Activated CD8-positive, alpha-beta memory T cell treated with anti-CD3 and anti-CD28 coated beads, Interleukin-2, amount 50 U/mL, for 48 hours (primary cell): ENCODE results near the gene CYP1B1.
"Not testable (repeated sequence)": the region's sequence is repeated elsewhere in the genome, so short reads cannot be mapped to it uniquely, and the experiment has no call there.

Experiments used
- DNase-seq: peaks from one replicate; pipeline ENCODE4 v3.0.0-alpha.2; 2020

CYP1B1 gene

DNA sequence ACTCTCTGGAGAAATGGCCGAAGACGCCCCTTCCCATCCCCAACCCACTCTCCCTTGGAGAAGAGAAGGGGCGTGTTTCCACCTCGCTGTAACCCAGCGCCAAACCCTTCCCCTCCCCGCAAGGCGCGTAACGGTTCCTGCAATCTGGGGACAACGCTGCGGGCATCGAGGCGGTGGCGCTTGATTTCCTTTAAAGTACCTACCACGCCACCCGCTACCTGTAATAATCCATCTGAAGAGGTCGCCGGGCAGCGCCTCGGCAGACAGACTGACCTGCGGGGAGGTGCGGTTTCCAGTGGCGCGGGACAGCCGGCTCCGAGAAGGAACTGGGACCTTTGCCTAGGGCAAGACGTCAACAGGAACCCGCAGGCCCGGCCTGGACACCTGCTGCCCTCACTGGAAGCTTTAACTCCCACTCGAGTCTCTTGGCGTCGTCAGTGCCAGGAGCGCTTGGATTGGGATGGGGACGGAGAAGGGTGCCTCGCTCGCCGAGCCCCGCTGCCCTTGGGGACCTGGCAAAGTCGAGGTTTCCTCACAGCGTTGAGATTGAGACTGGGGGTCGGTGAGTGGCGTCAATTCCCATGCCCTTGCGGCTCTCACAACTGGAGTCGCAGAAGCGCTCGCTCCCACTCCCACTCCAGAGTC, at the start of gene CYP1B1:
CYP1B1 (minus strand) TSS at position 645 of the 645 bp plus-strand sequence. CDS start 763 bp downstream, outside the sequence.
- no peak for DNase-seq

DNA sequence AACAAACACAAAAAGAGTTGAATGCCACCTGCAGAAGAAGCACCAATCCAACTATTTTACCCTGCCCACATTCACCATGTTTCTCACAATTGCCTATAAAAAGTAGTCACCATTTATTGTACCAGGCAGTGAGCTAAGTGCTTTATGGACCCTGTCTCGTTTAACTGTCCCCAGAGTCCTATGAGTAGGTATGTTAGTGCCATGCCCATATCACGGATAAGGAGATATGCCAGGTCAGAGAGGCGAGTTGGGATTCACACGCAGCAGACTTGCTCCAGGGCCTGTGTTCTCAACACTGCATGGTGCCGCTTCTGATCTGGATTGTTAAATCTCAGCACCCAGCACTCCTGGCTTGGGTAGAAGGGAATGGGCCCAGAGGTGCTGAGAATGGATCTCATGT, 49.1 kb upstream of the CYP1B1 start:
- DNase-seq: no peak

DNA sequence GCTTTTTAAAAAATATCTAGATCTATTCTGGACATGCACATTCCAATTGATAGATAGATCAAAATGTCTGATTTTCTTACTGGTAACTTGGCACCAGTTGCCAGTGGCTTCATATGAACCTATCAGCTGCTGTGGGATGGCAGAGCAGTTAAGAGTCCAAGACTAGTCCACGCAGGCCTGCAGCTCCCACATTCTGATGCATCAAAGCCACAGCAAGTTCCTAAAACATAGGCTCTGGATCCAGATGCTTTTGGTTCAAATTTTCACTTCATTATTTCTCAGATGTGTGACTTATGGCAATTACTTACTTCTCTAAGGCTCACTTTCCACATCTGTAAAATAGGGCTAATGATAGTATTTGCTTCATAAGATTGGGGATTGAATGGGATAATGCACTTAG, 48.0 kb upstream of the CYP1B1 start:
- no peak for DNase-seq

DNA sequence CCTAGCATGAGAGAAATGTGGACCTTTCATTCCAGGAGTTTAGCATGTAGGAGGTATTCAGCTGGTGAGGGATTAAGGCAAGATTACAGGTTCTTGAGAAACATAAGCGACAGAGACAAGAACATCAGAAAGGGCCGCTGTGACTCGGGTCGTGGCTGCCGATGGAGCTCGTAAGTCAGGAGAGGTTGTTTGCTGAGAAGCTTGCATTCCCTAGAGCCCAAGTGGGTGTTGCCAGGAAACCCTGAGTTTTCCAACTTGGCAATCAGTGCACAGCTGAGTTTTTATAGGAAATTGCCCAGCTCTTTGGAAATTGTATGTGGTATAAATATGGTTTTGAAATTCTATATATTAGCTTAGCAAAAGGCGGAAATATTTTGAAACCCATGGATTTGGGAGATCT, 46.4 kb upstream of the CYP1B1 start:
- no peak for DNase-seq

DNA sequence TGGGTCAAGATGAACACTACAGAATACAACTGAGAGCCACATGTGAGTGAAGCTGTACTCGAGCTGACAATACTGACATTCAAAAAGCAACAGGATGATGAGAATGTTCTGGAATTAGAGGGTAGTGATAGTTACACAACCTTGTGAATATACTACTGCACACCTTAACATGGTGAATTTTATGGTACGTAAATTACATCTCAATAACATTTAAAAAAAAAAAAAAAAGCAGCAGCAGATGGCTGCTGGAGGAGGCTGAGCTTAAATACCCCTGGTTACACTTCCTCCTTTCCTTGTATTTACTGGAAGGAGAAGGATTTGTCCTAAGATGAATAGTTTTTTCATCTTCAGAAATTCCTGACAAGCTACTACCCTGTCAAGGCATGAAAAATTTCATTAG, 45.5 kb upstream of the CYP1B1 start:
- DNase-seq: no peak

DNA sequence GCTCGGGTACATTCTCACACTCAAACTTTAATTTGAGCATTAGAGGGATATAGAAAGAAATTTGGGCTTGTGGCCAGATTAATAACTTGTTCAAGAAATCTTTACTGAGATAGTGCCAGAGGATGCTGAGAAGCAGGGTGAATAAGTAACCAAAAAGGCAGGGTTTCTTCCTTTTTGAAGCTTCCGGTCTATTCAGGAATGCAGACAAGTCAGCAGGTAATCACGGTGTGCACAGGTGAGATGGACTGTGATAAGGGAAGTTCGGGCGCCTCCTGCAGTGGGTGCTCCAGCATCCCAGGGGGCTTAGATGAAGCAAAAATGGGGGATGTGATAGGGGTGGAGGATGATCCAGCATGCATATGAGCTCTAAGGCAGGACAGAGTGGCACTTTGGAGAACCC, 44.9 kb upstream of the CYP1B1 start:
- DNase-seq: no peak

DNA sequence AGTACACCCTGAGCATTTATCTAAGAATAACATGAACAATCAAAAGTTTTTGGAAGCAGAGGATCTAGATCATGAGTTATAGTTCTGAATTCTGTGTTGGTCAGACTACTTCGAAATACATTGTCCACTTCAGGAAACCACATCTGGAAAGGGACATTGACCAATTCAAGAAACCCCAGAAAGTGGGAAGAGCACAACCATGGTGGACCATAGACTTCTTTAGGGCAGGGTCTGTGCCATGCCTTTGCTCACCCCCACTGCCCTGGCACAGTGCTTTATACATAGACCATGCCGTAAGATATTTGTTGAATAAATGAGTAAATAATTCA, 44.3 kb upstream of the CYP1B1 start:
- no peak for DNase-seq

DNA sequence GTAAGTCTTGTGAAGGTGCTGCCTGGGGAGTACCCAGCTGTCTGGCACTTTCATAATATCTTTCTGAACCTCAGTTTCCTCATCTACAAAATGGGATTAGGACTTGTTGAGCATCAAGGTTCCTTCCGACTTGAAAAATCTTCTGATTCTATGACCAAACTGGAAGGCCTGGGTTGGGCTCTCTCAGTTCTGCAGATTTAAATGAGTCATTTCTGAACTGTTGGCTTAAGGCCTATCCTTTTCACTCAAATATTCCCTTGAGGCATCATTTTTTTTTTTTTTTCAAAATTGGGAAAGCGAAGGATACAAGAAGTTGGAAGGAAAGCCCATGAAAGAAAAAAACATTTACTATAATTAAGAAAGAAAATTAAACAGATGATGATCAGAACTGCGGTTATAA, 40.8 kb upstream of the CYP1B1 start:
- no peak for DNase-seq

DNA sequence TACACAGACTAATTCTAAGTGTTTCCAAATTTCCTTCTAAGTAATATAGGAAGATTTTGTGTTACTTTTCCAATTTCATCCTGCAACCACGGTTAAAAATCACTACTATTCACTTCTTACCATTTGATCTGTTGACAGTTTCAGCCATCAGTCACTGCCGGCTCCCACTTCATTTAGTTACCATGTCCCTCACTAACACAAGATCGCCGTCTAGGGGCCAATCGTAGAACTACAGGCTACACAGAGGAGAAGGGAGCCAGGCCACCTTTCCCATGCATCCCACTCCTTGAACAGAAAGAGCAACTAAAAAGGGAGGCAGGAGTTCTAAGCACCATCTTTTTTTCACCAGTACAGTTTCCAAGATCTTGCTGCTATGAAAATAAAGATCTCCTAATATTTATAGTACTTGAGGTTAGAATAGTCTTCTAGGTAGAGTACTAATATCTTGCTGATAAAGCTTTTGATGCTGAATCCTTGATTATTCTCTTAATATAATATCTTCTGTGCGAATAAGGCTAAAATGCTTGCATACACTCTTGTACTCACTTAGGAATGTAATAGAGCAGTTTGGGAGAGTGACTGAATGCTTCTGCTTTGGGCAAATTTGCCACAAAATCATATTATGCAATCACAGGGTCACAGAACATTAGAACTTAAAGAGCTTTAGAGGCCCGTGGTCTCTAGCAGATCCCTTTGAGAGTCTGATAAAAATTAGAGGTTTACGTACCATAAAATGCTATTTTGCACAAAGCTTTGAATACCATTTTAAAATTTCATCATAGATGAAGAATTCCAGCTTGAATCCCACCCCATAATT, 39.5 kb upstream of the CYP1B1 start:
- DNase-seq: peak; percentile 93

DNA sequence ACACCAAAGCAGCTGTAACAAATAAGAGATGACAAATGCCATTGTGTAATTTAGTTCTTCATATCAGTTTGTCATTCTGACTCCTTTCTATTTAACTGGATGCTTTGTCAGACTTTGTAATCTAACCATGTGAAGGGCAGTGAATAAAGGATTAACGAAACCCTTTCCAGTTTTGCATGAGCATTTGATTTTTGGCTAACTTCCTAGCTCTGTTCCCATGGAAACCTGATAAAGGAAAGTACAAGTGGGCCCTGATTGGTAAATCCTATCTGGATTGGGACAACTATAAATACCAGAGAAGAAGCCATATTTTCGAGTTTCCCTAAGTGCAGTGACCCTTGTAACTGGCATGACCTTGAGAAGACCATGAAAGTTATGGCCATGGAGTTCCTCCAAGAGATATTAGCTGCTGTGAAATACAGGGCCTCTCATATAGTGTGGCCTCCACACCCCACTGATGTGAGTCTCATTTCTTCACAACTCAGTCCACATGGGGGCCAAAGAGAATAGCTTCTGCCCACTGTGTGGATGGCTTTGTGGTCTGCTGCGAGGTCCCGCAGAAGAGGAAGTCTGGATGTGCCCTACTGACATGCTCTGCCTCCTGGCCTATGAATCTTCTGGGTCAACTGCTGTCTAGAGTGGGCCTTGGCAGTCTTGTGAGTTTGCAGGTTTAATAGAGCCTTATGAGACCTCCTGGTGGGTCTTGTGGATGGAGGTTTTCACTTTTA, 38.2 kb upstream of the CYP1B1 start:
- no peak for DNase-seq

DNA sequence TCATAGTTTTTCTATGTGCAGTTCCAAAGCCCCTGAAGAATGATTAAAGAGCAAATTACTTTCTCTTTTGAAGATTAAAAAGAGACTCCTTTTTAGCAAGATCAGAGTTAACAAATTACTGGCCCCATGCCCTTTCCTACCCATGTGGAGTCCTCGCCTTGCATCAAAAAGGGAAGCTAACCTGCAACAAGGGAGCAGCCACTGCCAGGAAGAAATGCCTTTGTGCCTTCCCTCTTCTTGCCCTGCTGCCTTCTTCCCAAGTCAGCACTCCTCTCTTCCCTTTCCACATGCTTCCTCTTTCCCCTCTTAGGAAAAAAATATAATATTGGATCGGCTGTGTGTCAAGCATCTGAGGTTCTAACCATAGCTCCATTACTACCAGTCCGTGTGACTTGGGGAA, 37.1 kb upstream of the CYP1B1 start:
- no peak for DNase-seq

DNA sequence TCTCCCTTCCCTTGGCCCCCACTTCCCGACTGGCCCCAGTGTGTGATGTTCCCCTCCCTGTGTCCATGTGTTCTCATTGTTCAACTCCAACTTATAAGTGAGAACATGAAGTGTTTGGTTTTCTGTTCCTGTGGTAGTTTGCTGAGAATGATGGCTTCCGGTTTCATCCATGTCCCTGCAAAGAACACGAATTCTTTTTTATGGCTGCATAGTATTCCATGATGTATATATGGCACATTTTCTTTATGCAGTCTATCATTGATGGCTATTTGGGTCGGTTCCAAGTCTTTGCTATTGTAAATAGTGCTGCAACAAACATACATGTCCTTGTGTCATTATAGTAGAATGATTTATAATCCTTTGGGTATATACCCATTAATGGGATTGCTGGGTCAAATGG, 35.4 kb upstream of the CYP1B1 start:
- DNase-seq: not testable (repeated sequence)

DNA sequence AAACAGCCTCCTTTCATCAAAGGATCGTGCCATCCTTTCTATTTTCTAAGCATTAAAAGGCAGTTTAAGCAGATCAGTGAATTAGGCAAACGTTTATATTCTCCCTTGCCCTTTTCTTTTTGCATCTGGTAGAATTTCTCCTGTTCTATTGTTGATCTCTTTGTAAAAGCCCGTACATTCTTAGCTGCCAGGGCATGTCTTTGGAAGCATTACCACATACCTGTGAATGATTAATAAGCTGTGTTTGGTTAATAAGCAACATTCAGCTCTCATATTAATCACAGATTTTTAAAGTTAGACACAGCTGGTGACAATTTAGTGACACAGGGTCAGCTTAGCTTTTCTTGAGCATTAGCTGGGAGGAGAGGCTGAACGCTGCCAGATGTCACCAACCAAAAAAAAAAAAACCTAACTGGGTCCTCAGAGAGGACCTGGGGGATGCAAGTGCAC, 33.8 kb upstream of the CYP1B1 start:
- DNase-seq: no peak

DNA sequence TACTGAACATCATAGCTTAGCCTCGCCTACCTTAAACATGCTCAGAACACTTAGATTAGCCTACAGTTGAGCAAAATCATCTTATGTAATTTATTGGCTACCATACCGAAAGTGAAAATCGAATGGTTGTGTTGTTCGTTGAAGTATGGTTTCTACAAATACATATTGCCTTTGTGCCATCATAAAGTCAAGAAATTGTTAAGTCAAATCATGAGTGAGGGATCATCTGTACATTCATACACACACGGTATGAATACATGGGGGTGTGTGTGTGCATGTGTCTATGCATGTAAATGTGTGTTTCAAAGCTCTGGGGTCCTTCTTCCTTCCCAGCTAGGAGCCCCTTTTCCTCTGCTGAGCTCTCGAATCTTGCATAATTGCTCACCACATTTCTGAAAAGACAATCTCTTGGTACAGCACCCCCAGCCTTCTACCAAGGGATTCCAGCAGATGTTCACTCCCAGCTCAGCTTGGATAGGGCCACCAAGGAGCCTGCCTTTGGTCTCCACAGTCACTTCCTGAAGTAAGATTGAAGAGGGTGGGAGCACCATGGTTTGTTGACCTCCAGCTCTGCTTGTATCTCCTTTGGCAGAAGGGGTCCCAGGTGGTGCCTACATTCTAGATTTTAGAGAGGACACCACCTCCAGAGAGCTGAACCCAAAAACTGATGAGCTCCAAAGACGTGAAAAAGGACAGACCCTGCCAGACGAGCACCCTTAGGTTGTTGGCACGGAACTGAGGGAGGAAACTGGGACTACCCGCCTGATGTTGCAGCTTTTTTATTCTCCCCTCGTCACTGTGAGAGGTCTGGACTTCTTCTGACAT, 33.2 kb upstream of the CYP1B1 start:
- no peak for DNase-seq

DNA sequence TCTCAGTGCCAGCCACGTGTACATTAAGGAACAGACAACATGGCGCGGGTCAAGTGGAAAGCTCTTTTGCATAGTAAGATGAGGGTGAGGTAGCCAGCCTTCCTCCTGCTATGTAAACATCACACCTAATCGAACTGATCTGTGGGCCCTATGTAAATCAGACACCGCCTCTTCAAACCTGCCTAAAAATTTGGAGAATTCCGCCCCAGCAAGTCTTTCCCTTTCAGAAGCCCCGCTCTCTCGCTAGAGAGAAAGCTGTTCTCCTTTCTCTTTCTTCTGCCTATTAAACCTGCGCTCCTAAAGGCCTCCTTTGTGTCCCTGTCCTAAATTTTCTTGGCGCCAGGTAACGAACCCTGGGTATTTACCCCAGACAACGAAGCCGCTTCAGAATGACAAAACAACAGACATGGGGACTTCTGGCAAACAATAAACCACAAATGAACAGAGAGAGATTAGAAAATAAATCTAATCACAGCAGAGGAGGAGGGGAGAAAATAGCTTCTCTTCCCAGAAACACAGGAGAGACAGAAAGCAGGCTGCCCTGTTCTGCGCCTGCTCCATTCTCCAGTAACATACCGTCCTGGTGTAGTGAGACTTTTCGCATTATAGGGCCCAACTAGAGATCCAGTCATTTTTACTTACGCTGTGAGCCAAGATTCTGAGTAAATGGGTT, 31.9 kb upstream of the CYP1B1 start:
- no peak for DNase-seq

DNA sequence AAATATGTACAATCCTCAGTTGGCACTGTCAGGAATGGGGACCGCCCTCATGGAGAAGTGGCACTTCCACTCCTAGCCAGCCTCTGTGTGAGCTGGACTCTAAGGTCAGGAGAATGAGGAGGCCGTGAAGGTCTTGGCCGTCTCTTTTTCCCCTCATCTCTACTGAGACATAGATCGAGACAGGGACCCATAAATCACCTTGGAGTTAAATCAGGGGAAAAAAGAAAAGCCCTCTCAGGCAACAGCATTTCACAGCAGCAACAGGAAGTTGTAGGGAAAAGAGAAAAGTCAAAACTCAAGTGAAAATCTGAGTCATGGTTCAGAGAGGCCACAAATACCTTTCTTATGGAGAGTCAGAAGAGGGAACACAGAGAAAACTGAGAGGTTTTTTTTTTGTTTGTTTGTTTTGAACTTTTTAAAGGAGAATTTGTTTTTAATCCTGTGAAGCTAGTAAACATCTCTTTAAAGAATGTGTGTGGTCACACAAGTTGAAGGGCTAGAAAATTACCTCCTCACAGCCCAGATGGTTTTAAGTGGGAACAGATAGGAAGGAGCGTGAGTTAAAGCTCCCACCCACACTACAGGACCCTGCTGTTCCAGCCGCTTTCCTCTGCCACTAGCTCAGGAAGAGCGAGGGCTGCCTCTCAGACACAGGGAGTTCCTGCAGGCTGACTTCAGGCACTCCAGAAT, 30.6 kb upstream of the CYP1B1 start:
- DNase-seq: no peak

DNA sequence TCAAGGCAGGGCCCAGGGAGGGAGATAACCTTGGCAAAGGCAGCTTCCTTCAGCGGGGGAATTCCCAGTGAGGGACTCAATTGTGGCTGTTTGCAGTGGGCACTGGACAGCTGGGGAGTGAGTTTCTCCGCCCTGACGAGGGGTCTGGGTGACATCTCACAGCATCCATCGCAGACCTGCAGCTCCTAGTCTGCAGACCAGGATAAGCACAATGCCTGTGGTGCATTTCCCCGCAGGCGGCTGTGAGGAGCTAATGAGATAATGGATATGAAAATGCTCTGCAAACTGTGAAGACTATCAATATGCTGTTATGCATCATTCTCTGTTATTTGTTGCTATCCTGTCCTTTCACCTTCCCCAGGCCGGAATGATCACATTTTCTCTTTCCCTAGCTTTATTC, 30.0 kb upstream of the CYP1B1 start:
- DNase-seq: no peak

DNA sequence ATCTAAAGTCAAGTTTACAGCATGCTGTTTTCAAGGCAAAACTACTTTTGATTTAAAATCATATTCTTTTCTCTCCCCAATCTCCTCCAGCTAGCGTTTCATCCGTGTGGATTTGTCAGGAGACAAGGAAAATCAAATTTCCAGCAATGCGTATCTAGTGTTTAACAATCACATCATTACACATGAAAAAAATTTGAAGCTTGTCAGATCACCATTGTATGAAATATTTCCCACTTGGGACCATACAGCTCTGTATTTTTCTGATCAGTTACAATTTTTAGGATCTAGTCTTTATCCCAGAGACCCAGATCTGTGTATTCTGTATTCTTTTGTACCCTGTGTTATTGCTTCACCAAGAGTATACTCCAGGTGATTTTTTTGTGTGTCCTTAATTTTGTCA, 28.6 kb upstream of the CYP1B1 start:
- no peak for DNase-seq

DNA sequence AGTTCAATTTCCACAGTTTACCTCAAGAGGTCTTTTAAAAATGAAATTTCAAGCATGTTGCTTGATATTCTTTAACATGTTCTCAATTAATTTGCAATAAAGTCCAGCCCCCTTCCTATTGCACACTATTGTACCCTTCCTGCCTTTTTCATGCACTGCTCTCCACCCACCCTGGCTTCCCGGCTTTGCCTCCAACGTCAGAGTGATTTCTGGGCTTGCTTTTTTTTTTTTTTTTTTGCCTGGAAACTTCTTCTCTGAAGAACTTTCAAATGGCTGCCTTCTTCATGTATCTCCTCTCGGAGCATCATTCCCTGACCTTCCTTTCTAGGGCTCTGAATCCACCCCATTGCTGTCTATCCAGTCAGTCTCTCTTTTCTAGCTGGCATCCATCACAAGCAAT, 24.4 kb upstream of the CYP1B1 start:
- DNase-seq: no peak

DNA sequence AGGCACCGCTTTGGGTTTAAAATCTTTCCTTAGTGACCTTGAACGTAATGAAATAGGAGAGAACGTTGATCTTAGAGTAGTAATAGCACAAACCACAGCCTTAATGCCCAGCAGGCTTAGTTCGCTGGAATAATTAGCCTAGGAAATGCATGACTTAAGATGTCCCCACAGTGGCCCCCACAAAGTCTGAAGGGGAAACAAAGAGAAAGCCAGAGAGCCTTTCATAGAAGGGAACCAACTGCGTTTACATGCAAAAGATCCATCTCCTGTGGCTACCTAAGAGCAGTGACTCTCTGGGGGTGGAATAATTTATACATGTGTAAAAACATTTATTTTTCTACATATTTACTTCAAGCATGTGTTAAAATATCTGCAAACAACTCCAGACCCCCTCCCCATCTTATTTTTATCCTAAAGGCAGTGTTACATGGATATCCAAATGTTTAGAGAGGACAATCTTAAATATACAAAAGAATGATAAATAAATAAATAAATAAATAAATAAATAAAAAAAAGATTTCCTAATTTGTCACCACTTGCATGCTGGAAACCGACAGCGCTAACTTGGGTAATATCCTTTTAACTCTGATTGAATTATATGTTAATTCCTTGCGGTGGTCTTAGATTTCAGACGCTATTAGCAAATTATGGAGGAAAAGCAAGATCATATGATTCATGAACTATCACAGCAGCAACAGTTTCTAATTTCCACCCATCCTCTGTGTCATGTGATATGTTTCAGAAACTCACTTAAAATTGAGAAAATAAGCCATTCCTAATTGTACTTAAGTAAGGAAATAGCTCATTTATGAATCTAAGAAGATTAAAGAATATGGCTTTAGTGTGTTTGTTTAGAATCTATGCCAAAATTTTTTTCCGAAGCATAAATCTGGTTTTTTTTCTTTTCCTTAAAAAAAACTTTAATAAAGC, 23.4 kb upstream of the CYP1B1 start:
- no peak for DNase-seq
